ENCODE data around the gene CCDC201.
"Not testable (repeated sequence)": the region's sequence is repeated elsewhere in the genome, so short reads cannot be mapped to it uniquely, and the experiment has no call there.

DNA sequence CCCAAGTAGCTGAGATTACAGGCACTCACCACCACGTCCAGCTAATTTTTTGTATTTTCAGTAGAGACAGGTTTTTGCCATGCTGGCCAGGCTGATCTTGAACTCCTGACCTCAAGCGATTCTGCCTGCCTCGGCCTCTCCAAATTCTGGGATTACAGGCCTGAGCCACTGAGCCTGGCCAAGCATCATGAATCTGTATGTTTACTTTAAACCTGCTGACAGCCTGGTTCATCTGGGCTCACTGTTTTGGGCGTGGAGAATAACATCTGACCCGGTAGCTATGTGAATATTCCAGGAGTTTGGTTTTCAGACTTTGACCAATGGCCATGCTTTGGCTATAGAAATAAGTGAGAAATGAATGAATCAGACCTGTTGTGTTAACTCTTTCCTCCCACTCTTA is 26.3 kb downstream of the CCDC201 start:
- TF ChIP-seq, protein P1, sequence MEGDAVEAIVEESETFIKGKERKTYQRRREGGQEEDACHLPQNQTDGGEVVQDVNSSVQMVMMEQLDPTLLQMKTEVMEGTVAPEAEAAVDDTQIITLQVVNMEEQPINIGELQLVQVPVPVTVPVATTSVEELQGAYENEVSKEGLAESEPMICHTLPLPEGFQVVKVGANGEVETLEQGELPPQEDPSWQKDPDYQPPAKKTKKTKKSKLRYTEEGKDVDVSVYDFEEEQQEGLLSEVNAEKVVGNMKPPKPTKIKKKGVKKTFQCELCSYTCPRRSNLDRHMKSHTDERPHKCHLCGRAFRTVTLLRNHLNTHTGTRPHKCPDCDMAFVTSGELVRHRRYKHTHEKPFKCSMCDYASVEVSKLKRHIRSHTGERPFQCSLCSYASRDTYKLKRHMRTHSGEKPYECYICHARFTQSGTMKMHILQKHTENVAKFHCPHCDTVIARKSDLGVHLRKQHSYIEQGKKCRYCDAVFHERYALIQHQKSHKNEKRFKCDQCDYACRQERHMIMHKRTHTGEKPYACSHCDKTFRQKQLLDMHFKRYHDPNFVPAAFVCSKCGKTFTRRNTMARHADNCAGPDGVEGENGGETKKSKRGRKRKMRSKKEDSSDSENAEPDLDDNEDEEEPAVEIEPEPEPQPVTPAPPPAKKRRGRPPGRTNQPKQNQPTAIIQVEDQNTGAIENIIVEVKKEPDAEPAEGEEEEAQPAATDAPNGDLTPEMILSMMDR (IDR thresholded peaks at IDR 0.05; ENCODE audit: extremely low read depth in 1 of 2, insufficient read depth in 1 of 2, low read depth in 1 of 2, low read length in 2 of 2): not testable (repeated sequence)
- not testable (repeated sequence) for TF ChIP-seq JUN (IDR thresholded peaks at IDR 0.05; ENCODE audit: borderline replicate concordance, insufficient read depth, insufficient read length, low read depth); EZH2 (IDR thresholded peaks at IDR 0.05; ENCODE audit: borderline replicate concordance, low read depth, low read length, severe bottlenecking); FOS (IDR thresholded peaks at IDR 0.05; ENCODE audit: borderline replicate concordance, insufficient read depth, low read length); POLR2A (IDR thresholded peaks at IDR 0.05; ENCODE audit: low read depth, low read length)

Data from endothelial cell of umbilical vein (primary cell).